Sigmoid colon (tissue), 7 donors: Measurements from ENCODE around the gene CAV3. TPM values are rescaled to one million over a fixed set of nuclear protein-coding genes. Genes with fewer than 3 reads are reported as not detected.

ENCODE experiments used
- DNase-seq: peaks from one replicate; pipeline ENCODE4 v3.0.0-alpha.2; 2019
- H3K27ac ChIP-seq, 4 donors: fragments of 200-600 bp; sonication (generic); one replicate each; pipeline ENCODE4 v1.5.1; 2016 to 2019; ENCODE audit warnings: mild to moderate bottlenecking in 1 of 4
- H3K27me3 ChIP-seq, 3 donors: fragments of 200-600 bp; sonication (generic); one replicate each; pipeline ENCODE4 v1.5.1; 2019; ENCODE audit warnings: mild to moderate bottlenecking in 1 of 3
- H3K36me3 ChIP-seq, 4 donors: fragments of 200-600 bp; sonication (generic); one replicate each; pipeline ENCODE4 v1.5.1; 2016 to 2019
- H3K4me1 ChIP-seq, 4 donors: fragments of 200-600 bp; sonication (generic); one replicate each; pipeline ENCODE4 v1.5.1; 2017 to 2019
- H3K4me3 ChIP-seq, 4 donors: fragments of 200-600 bp; sonication (generic); one replicate each; pipeline ENCODE4 v1.5.1; 2017 to 2019; ENCODE audit warnings: mild to moderate bottlenecking in 2 of 4, moderate library complexity in 1 of 4
- H3K9me3 ChIP-seq, 4 donors: fragments of 200-600 bp in 3 of 4; sonication (generic) in 3 of 4; one replicate each; pipeline versions ENCODE4 v1.5.1 to v1.6.1; 2013 to 2019
- EP300 ChIP-seq, 4 donors: sonication (generic); formaldehyde crosslinking; IDR thresholded peaks; one replicate each; pipeline ENCODE4 v1.6.1; 2017; ENCODE audit warnings: antibody characterized with exemption in 4 of 4
- POLR2A ChIP-seq, 2 donors: fragments of 450-650 bp; IDR thresholded peaks; one replicate each; pipeline ENCODE4 v1.6.1; 2016; ENCODE audit warnings: antibody characterized with exemption in 2 of 2, mild to moderate bottlenecking in 2 of 2, moderate library complexity in 2 of 2
- POLR2AphosphoS5 ChIP-seq, 4 donors: sonication (generic); formaldehyde crosslinking; IDR thresholded peaks; one replicate each; pipeline ENCODE4 v1.6.1; 2017; ENCODE audit warnings: antibody characterized with exemption in 4 of 4
- WGBS, 2 donors: extraction: QIAGEN DNeasy Blood & Tissue Kit; methylation state at CpG; one replicate each; pipeline ENCODE4 v1.1.7; 2013; 5-methylcytosine and 5-hydroxymethylcytosine counted together
- intact Hi-C: fragments of 100-400 bp; cut with DNase I; formaldehyde crosslinking; loops from one replicate; pipeline ENCODE4 v1.15.1; 2023
- polyA plus RNA-seq, 3 donors: library from polyadenylated mRNA; stranded (reverse); fragments of 200-250 nt; gene quantifications; one replicate each; pipeline ENCODE4 v1.2.3, GENCODE V29; 2013
- total RNA-seq, 4 donors: library from RNA; depleted of rRNA; stranded (reverse); fragments of >200 nt; gene quantifications; one replicate each; pipeline ENCODE4 v1.1.0, GENCODE V29; 2016
- TF ChIP-seq, protein P1 (sequence below), 4 experiments: fragments of 450-650 bp in 3 of 4; fragments of 200-600 bp in 1 of 4; IDR thresholded peaks; one replicate each; pipeline ENCODE4 v1.5.1; 2016 to 2019; ENCODE audit warnings: antibody characterized with exemption in 4 of 4, mild to moderate bottlenecking in 3 of 4, moderate library complexity in 2 of 4
- donor health status: healthy with polysubstance abuse.
- donor health status: Bipolar disorder and iron deficiency.
- donor health status: healthy.

The CAV3 gene
- total and polyA plus RNA-seq, 7 donors, result 0.06 to 0.60 TPM; not detected in 5

GRCh38 chr3:8729479-8729878, 4.1 kb upstream of the CAV3 start:
- no peaks in the 10 kb centered on the region for H3K27me3 ChIP-seq
- no peak overlapping the region for H3K4me3 ChIP-seq
- intact Hi-C loops, result no loop called here
- no peaks in the 10 kb centered on the region for H3K36me3 ChIP-seq
- TF ChIP-seq POLR2AphosphoS5 (IDR thresholded peaks at IDR 0.05) (no peak), EP300 (IDR thresholded peaks at IDR 0.05) (no peak), POLR2A (IDR thresholded peaks at IDR 0.05) (no peak)
- TF ChIP-seq, protein P1, sequence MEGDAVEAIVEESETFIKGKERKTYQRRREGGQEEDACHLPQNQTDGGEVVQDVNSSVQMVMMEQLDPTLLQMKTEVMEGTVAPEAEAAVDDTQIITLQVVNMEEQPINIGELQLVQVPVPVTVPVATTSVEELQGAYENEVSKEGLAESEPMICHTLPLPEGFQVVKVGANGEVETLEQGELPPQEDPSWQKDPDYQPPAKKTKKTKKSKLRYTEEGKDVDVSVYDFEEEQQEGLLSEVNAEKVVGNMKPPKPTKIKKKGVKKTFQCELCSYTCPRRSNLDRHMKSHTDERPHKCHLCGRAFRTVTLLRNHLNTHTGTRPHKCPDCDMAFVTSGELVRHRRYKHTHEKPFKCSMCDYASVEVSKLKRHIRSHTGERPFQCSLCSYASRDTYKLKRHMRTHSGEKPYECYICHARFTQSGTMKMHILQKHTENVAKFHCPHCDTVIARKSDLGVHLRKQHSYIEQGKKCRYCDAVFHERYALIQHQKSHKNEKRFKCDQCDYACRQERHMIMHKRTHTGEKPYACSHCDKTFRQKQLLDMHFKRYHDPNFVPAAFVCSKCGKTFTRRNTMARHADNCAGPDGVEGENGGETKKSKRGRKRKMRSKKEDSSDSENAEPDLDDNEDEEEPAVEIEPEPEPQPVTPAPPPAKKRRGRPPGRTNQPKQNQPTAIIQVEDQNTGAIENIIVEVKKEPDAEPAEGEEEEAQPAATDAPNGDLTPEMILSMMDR (IDR thresholded peaks at IDR 0.05), result no peak
- peaks cover 0 to 3% (median 0%) of the 10 kb centered on the region in 4 donors for H3K9me3 ChIP-seq
- no peaks in the 10 kb centered on the region for H3K4me1 ChIP-seq
- WGBS, 2 donors, result 91 to 92% methylated on average over 3 of the region's 3 CpGs
- H3K27ac ChIP-seq, result no peak overlapping the region
- no peak for DNase-seq

DNA sequence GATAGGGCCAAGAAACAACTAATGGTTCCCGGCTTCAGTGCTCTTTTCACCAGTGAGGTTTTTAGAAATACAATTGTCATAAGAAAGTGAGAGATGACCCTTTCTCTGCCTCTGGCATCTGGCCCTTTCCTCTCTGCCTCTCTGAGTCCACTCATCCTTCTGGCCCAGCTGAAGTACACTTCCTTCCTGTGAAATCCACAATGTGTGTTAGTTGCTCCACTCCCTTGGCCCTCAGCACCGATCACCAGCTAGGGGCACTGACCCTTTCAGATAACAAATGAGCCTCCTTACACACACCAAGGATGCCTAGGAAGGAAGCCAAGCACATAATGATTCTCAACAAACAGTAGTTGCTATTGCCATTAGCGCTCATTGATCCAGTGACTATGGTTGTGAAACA, 2.9 kb upstream of the CAV3 start:
- H3K9me3 ChIP-seq, result peaks cover 0 to 3% (median 0%) of the 10 kb centered on the region in 4 donors
- no peak for TF ChIP-seq POLR2AphosphoS5 (IDR thresholded peaks at IDR 0.05)
- TF ChIP-seq EP300 (IDR thresholded peaks at IDR 0.05), result no peak
- TF ChIP-seq, protein P1 (IDR thresholded peaks at IDR 0.05), result no peak
- TF ChIP-seq POLR2A (IDR thresholded peaks at IDR 0.05), result no peak
- no peak overlapping the region for H3K4me3 ChIP-seq
- DNase-seq, result no peak
- H3K4me1 ChIP-seq, result no peaks in the 10 kb centered on the region
- H3K36me3 ChIP-seq, result no peaks in the 10 kb centered on the region
- H3K27me3 ChIP-seq, result no peaks in the 10 kb centered on the region
- intact Hi-C loops, result no loop called here
- H3K27ac ChIP-seq, result no peak overlapping the region
- 68 to 74% methylated on average over 3 of the region's 3 CpGs for WGBS, 2 donors

- Histone ChIP-seq H3K9me3 (no peaks in the 10 kb centered on the region), H3K36me3 (no peaks in the 10 kb centered on the region), H3K27ac (no peak overlapping the region), H3K27me3 (no peaks in the 10 kb centered on the region), H3K4me3 (no peak overlapping the region), H3K4me1 (no peaks in the 10 kb centered on the region)
- intact Hi-C loops, result no loop called here
- TF ChIP-seq, protein P1 (IDR thresholded peaks at IDR 0.05), result no peak
- TF ChIP-seq EP300 (IDR thresholded peaks at IDR 0.05) (no peak), POLR2A (IDR thresholded peaks at IDR 0.05) (no peak), POLR2AphosphoS5 (IDR thresholded peaks at IDR 0.05) (no peak)
- DNase-seq, result no peak
- WGBS, 2 donors, result 62 to 83% methylated on average over 4 of the region's 4 CpGs
These were observed 1.2 kb upstream of the CAV3 start for GRCh38 chr3:8732413-8732812.

DNA sequence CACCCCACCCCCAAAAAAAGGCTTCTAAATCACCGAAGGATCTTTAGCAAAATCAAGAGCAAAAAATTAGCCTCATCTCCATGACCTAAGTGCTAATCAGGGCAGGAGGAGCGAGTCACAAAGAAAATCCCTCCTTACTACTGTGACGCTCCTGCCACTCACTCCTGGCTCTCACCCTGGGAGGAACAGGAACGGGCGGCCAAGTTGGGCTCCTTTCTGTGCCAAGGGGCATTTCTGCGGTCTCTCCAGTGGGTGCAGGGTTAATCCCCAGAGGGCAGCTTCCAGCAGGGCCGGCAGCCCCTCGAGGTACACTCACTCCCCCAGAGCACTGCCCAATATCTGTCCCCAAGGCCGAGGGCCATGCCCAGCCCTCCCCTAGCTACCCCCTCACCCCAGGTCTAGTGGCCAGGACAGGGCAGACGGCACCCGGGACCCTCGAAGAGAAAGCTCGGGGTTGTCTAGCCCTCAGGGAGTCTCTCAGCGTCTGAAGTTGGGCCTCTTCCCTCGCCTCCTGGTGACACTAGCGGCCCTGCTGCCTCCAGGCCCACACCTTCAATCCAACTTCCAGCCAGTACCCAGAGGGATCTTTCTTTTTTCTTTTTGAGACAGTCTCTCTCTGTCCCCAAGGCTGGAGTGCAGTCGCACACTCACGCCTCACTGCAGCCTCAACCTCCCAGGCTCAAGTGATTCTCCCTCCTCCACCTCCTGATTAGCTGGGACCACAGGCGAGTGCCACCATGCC, 706 bp downstream of the CAV3 start:
- no peak for DNase-seq
- 86 to 89% methylated on average over 19 of the region's 19 CpGs for WGBS, 2 donors

More for the DNA sequence above, 706 bp downstream of the CAV3 start:
- Histone ChIP-seq H3K4me1 (no peaks in the 10 kb centered on the region), H3K27me3 (no peaks in the 10 kb centered on the region), H3K36me3 (no peaks in the 10 kb centered on the region), H3K27ac (no peak overlapping the region), H3K9me3 (no peaks in the 10 kb centered on the region), H3K4me3 (no peak overlapping the region)
- TF ChIP-seq, protein P1 (IDR thresholded peaks at IDR 0.05), result no peak
- no peak for TF ChIP-seq EP300 (IDR thresholded peaks at IDR 0.05)
- TF ChIP-seq POLR2AphosphoS5 (IDR thresholded peaks at IDR 0.05), result no peak
- no peak for TF ChIP-seq POLR2A (IDR thresholded peaks at IDR 0.05)
- intact Hi-C loops, result no loop called here
